GM21423 (cell line): Measurements from ENCODE around the gene MX2.

ENCODE experiments used
- ATAC-seq: cut with Tn5 transposase; IDR thresholded peaks from one replicate; pipeline ENCODE4 v1.9.1; 2021; ENCODE audit warnings: mild to moderate bottlenecking, moderate library complexity; ENCODE audit not compliant: unreplicated experiment

MX2 gene

GRCh38 chr21:41363370-41364270 is 1.8 kb downstream of the MX2 start:
- ATAC-seq = no peak

GRCh38 chr21:41364308-41364707 is 2.5 kb downstream of the MX2 start:
- no peak for ATAC-seq

GRCh38 chr21:41365377-41366107 is 3.7 kb downstream of the MX2 start:
- no peak for ATAC-seq

GRCh38 chr21:41366522-41367151 is 4.8 kb downstream of the MX2 start:
- no peak for ATAC-seq

- ATAC-seq = peak; percentile 2
Observed at GRCh38 chr21:41367301-41367944, 5.6 kb downstream of the MX2 start.

GRCh38 chr21:41367945-41368734 is 6.3 kb downstream of the MX2 start:
- ATAC-seq = peak; percentile 60

- no peak for ATAC-seq
Observed at GRCh38 chr21:41368735-41369104, 6.9 kb downstream of the MX2 start.

GRCh38 chr21:41369105-41369919 is 7.5 kb downstream of the MX2 start:
- ATAC-seq = peak; percentile 30

- ATAC-seq = no peak
Observed at GRCh38 chr21:41369920-41370839, 8.4 kb downstream of the MX2 start.

GRCh38 chr21:41370840-41371684 is 9.2 kb downstream of the MX2 start:
- no peak for ATAC-seq

- ATAC-seq = no peak
Observed at GRCh38 chr21:41371685-41372030, 9.8 kb downstream of the MX2 start.

- no peak for ATAC-seq
Observed at GRCh38 chr21:41373253-41373652, 11.4 kb downstream of the MX2 start.

- no peak for ATAC-seq
Observed at GRCh38 chr21:41373763-41374162, 11.9 kb downstream of the MX2 start.

GRCh38 chr21:41374177-41374712 is 12.4 kb downstream of the MX2 start:
- no peak for ATAC-seq

- ATAC-seq = no peak
Observed at GRCh38 chr21:41374867-41375533, 13.2 kb downstream of the MX2 start.

GRCh38 chr21:41375875-41376274 is 14.0 kb downstream of the MX2 start:
- ATAC-seq = no peak

GRCh38 chr21:41377715-41378114 is 15.9 kb downstream of the MX2 start:
- no peak for ATAC-seq
